ENCODE results near the gene LRFN3. TPM values are rescaled to one million over a fixed set of nuclear protein-coding genes. Genes with fewer than 3 reads are reported as not detected.

The LRFN3 gene
- total RNA-seq, 1 experiment from 2014 or later, result 14.6 TPM

DNA sequence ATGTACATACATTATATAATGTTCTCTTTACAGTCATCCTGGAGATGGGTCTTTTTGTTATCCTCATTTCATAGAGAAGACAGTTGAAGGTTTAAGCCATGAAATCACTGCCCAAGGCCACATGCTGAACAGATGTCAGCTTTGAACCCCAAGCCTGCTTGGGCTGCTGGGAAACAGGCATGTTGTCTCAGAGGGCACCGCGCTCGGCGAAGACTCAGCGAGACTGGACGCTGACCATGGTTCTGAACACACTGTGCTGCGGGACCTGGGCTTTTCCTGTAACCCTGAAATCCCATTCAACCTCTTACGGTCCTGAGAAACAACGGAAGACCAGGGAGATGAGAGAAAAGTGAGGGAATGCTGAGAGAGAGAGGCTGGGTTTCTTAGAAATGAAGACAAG, 27.3 kb downstream of the LRFN3 start:
- Histone ChIP-seq H3K27me3 (replicated peaks; ENCODE audit: insufficient read depth, low read depth, low read length, poor library complexity) (no peaks in the 10 kb centered on the region), H3K4me3 (ENCODE audit: low read depth, low read length, poor library complexity, severe bottlenecking) (no peak overlapping the region), H3K27ac (ENCODE audit: low read depth, low read length, poor library complexity, severe bottlenecking) (no peak overlapping the region), H3K9me3 (ENCODE audit: low read depth, low read length, poor library complexity, severe bottlenecking) (no peaks in the 10 kb centered on the region), H3K4me1 (ENCODE audit: insufficient read depth, low read length, poor library complexity, severe bottlenecking) (no peaks in the 10 kb centered on the region), H3K36me3 (ENCODE audit: insufficient read depth, low read length, poor library complexity, severe bottlenecking) (no peaks in the 10 kb centered on the region)
- intact Hi-C loops (cut with micrococcal nuclease; ENCODE audit: unreplicated experiment), result no loop called here
- BruUV-seq (replicated peaks), result no TSS peak
- TF ChIP-seq EZH2 (IDR thresholded peaks at IDR 0.05; ENCODE audit: borderline replicate concordance, low read depth, low read length, poor library complexity, severe bottlenecking), result no peak
- TF ChIP-seq, protein P1, sequence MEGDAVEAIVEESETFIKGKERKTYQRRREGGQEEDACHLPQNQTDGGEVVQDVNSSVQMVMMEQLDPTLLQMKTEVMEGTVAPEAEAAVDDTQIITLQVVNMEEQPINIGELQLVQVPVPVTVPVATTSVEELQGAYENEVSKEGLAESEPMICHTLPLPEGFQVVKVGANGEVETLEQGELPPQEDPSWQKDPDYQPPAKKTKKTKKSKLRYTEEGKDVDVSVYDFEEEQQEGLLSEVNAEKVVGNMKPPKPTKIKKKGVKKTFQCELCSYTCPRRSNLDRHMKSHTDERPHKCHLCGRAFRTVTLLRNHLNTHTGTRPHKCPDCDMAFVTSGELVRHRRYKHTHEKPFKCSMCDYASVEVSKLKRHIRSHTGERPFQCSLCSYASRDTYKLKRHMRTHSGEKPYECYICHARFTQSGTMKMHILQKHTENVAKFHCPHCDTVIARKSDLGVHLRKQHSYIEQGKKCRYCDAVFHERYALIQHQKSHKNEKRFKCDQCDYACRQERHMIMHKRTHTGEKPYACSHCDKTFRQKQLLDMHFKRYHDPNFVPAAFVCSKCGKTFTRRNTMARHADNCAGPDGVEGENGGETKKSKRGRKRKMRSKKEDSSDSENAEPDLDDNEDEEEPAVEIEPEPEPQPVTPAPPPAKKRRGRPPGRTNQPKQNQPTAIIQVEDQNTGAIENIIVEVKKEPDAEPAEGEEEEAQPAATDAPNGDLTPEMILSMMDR (conservative IDR thresholded peaks at IDR 0.05; ENCODE audit: low read depth, low read length), result no peak
- peak; percentile 63 for DNase-seq (ENCODE audit: low spot score)
- ChIA-PET CTCF (no interaction called here), POLR2A (ENCODE audit: low non-redundant PET) (no interaction called here)

DNA sequence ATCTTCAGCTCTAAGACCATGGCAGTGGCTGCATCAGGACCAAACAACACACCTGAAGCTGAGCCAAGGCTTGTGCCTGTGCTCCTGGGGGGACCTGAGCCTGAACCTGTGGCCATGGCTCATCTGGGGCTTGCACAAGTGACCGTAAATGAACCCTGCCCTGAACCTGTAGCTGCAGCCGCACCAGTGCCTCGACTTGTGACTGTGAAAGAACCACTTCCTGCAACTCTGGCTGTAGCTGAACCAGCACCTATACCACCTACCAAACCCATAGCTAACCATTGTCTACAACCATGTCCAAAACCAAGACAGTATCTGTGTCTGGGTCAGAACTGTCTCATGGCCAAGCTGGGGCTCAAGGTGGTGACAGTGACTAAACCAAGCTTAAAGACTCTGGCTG, 30.6 kb downstream of the LRFN3 start:
- no peaks in the 10 kb centered on the region for H3K36me3 ChIP-seq (ENCODE audit: insufficient read depth, low read length, poor library complexity, severe bottlenecking)
- TF ChIP-seq, protein P1 (conservative IDR thresholded peaks at IDR 0.05; ENCODE audit: low read depth, low read length), result no peak
- no peak for TF ChIP-seq EZH2 (IDR thresholded peaks at IDR 0.05; ENCODE audit: borderline replicate concordance, low read depth, low read length, poor library complexity, severe bottlenecking)
- intact Hi-C loops (cut with micrococcal nuclease; ENCODE audit: unreplicated experiment), result no loop called here
- no peaks in the 10 kb centered on the region for H3K27me3 ChIP-seq (replicated peaks; ENCODE audit: insufficient read depth, low read depth, low read length, poor library complexity)
- no TSS peak for BruUV-seq (replicated peaks)
- H3K9me3 ChIP-seq (ENCODE audit: low read depth, low read length, poor library complexity, severe bottlenecking), result no peaks in the 10 kb centered on the region
- H3K27ac ChIP-seq (ENCODE audit: low read depth, low read length, poor library complexity, severe bottlenecking), result no peak overlapping the region
- no peak for DNase-seq (ENCODE audit: low spot score)
- POLR2A ChIA-PET (ENCODE audit: low non-redundant PET), result no interaction called here
- no peak overlapping the region for H3K4me3 ChIP-seq (ENCODE audit: low read depth, low read length, poor library complexity, severe bottlenecking)
- H3K4me1 ChIP-seq (ENCODE audit: insufficient read depth, low read length, poor library complexity, severe bottlenecking), result no peaks in the 10 kb centered on the region
- CTCF ChIA-PET, result interaction anchor here (0.8 kb wide), 1 partner anchor 9 kb away, joined by 9 read pairs; no protein-coding TSS in a partner anchor

DNA sequence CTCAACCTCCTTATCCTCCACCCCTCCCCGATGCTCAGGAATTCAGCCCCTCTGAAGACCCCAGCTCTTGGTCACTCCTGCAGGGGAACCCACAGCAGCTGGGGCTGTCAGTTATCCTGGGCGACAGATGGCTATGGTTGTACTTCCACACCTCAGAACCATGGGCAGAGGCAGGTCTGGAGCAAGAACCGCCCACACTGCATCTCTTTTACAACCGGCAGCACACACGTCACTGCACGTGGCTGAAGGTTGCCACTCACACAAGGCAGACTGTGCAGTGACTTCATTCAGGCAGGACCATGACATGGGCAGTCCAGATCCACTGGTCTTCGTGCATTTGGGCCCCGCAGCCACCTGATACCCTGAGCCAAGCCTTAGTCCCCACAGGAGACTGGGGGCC, 37.3 kb downstream of the LRFN3 start:
- H3K27me3 ChIP-seq (replicated peaks; ENCODE audit: insufficient read depth, low read depth, low read length, poor library complexity), result no peaks in the 10 kb centered on the region
- no TSS peak for BruUV-seq (replicated peaks)
- H3K4me3 ChIP-seq (ENCODE audit: low read depth, low read length, poor library complexity, severe bottlenecking), result no peak overlapping the region
- H3K36me3 ChIP-seq (ENCODE audit: insufficient read depth, low read length, poor library complexity, severe bottlenecking), result no peaks in the 10 kb centered on the region
- no peaks in the 10 kb centered on the region for H3K9me3 ChIP-seq (ENCODE audit: low read depth, low read length, poor library complexity, severe bottlenecking)
- DNase-seq (ENCODE audit: low spot score), result no peak
- intact Hi-C loops (cut with micrococcal nuclease; ENCODE audit: unreplicated experiment), result no loop called here
- ChIA-PET CTCF (no interaction called here), POLR2A (ENCODE audit: low non-redundant PET) (no interaction called here)
- H3K27ac ChIP-seq (ENCODE audit: low read depth, low read length, poor library complexity, severe bottlenecking), result no peak overlapping the region
- TF ChIP-seq, protein P1 (conservative IDR thresholded peaks at IDR 0.05; ENCODE audit: low read depth, low read length), result no peak
- TF ChIP-seq EZH2 (IDR thresholded peaks at IDR 0.05; ENCODE audit: borderline replicate concordance, low read depth, low read length, poor library complexity, severe bottlenecking), result no peak
- no peaks in the 10 kb centered on the region for H3K4me1 ChIP-seq (ENCODE audit: insufficient read depth, low read length, poor library complexity, severe bottlenecking)

Measured in A673 (cell line).